Parathyroid adenoma (tissue), 2 donors: ENCODE results near the gene TAGLN.
A peak's percentile ranks its signal among the peaks of the same experiment; 100 is the strongest.

Experiments used
- H2AFZ ChIP-seq: fragments of 300-600 bp; sonication (generic); one replicate; pipeline ENCODE4 v1.7.0; 2017; ENCODE audit warnings: antibody characterized with exemption, mild to moderate bottlenecking
- H3K27ac ChIP-seq: fragments of 300-600 bp; sonication (generic); one replicate; pipeline ENCODE4 v1.7.0; 2017
- H3K27me3 ChIP-seq: fragments of 300-600 bp; sonication (generic); one replicate; pipeline ENCODE4 v1.7.0; 2017; ENCODE audit warnings: low read length; ENCODE audit not compliant: control insufficient read depth, insufficient read depth
- H3K36me3 ChIP-seq: fragments of 300-600 bp; sonication (generic); one replicate; pipeline ENCODE4 v1.7.0; 2017; ENCODE audit warnings: low read length; ENCODE audit not compliant: control insufficient read depth, insufficient read depth
- H3K4me1 ChIP-seq: fragments of 300-600 bp; sonication (generic); one replicate; pipeline ENCODE4 v1.7.0; 2017; ENCODE audit warnings: control low read depth
- H3K4me2 ChIP-seq: fragments of 300-600 bp; sonication (generic); one replicate; pipeline ENCODE4 v1.7.0; 2017; ENCODE audit warnings: low read length
- H3K4me3 ChIP-seq: fragments of 300-600 bp; sonication (generic); one replicate; pipeline ENCODE4 v1.7.0; 2017; ENCODE audit warnings: low read depth, low read length
- H3K79me2 ChIP-seq: fragments of 300-600 bp; sonication (generic); one replicate; pipeline ENCODE4 v1.7.0; 2017; ENCODE audit warnings: control low read depth
- H3K9ac ChIP-seq: fragments of 300-600 bp; sonication (generic); one replicate; pipeline ENCODE4 v1.7.0; 2017; ENCODE audit warnings: mild to moderate bottlenecking
- H3K9me3 ChIP-seq: fragments of 300-600 bp; sonication (generic); one replicate; pipeline ENCODE4 v1.7.0; 2017; ENCODE audit warnings: low read length; ENCODE audit not compliant: control insufficient read depth
- CTCF ChIP-seq: fragments of 300-600 bp; sonication (generic); IDR thresholded peaks from one replicate; pipeline ENCODE4 v1.7.0; 2017; ENCODE audit warnings: antibody characterized with exemption, mild to moderate bottlenecking
- donor health status: primary hyperparathyroidism.

The TAGLN gene

GRCh38 chr11:117229931-117230285 lies 30.7 kb downstream of the TAGLN start:
- no peaks in the 10 kb centered on the region for H3K36me3 ChIP-seq
- no peak overlapping the region for H2AFZ ChIP-seq
- H3K79me2 ChIP-seq, result peaks cover 3% of the 10 kb centered on the region
- no peaks in the 10 kb centered on the region for H3K9me3 ChIP-seq
- no peaks in the 10 kb centered on the region for H3K27me3 ChIP-seq
- no peak for TF ChIP-seq CTCF
- no peak overlapping the region for H3K4me3 ChIP-seq
- H3K4me2 ChIP-seq, result no peak overlapping the region
- H3K9ac ChIP-seq, result no peak overlapping the region
- no peaks in the 10 kb centered on the region for H3K4me1 ChIP-seq
- H3K27ac ChIP-seq, result no peak overlapping the region

GRCh38 chr11:117230286-117230961 lies 31.3 kb downstream of the TAGLN start:
- H3K4me2 ChIP-seq, result no peak overlapping the region
- no peak overlapping the region for H3K9ac ChIP-seq
- H3K27ac ChIP-seq, result no peak overlapping the region
- H3K4me3 ChIP-seq, result no peak overlapping the region
- no peak overlapping the region for H2AFZ ChIP-seq
- TF ChIP-seq CTCF, result no peak
- H3K36me3 ChIP-seq, result no peaks in the 10 kb centered on the region
- no peaks in the 10 kb centered on the region for H3K9me3 ChIP-seq
- H3K4me1 ChIP-seq, result no peaks in the 10 kb centered on the region
- no peaks in the 10 kb centered on the region for H3K27me3 ChIP-seq
- peaks cover 3% of the 10 kb centered on the region for H3K79me2 ChIP-seq

- no peaks in the 10 kb centered on the region for H3K27me3 ChIP-seq
- no peaks in the 10 kb centered on the region for H3K36me3 ChIP-seq
- peak overlapping the region; percentile 41 for H2AFZ ChIP-seq
- H3K4me3 ChIP-seq, result peak overlapping the region; percentile 80
- no peaks in the 10 kb centered on the region for H3K9me3 ChIP-seq
- peak overlapping the region; percentile 47 for H3K27ac ChIP-seq
- H3K4me2 ChIP-seq, result peak overlapping the region; percentile 75
- H3K79me2 ChIP-seq, result peaks cover 3% of the 10 kb centered on the region
- no peak for TF ChIP-seq CTCF
- H3K9ac ChIP-seq, result peak overlapping the region; percentile 21
- H3K4me1 ChIP-seq, result no peaks in the 10 kb centered on the region
These were observed 32.0 kb downstream of the TAGLN start for GRCh38 chr11:117230999-117231841.

GRCh38 chr11:117231842-117232091 lies 32.6 kb downstream of the TAGLN start, which contains the start of gene PCSK7:
TSS of gene PCSK7 (minus strand) at chr11:117232073. CDS start at chr11:117229844, 2,229 bp downstream.
- H3K9me3 ChIP-seq, result no peaks in the 10 kb centered on the region
- H3K27me3 ChIP-seq, result no peaks in the 10 kb centered on the region
- no peaks in the 10 kb centered on the region for H3K36me3 ChIP-seq
- H3K9ac ChIP-seq, result peak within 1 kb of the TSS; percentile 21
- peak within 1 kb of the TSS; percentile 95 for H2AFZ ChIP-seq
- no peaks in the 10 kb centered on the region for H3K4me1 ChIP-seq
- peaks cover 3% of the 10 kb centered on the region for H3K79me2 ChIP-seq
- H3K4me3 ChIP-seq, result peak within 1 kb of the TSS; percentile 80
- no peak for TF ChIP-seq CTCF
- H3K27ac ChIP-seq, result peak within 1 kb of the TSS; percentile 88
- H3K4me2 ChIP-seq, result peak within 1 kb of the TSS; percentile 77
